GM19025 (cell line): ENCODE data around the gene SLC25A48.
"Not testable (repeated sequence)": the region's sequence is repeated elsewhere in the genome, so short reads cannot be mapped to it uniquely, and the experiment has no call there.

Experiments
- ATAC-seq: cut with Tn5 transposase; IDR thresholded peaks from one replicate; pipeline ENCODE4 v1.9.1; 2021; ENCODE audit warnings: mild to moderate bottlenecking, low read depth, moderate library complexity; ENCODE audit not compliant: unreplicated experiment

The SLC25A48 gene

DNA sequence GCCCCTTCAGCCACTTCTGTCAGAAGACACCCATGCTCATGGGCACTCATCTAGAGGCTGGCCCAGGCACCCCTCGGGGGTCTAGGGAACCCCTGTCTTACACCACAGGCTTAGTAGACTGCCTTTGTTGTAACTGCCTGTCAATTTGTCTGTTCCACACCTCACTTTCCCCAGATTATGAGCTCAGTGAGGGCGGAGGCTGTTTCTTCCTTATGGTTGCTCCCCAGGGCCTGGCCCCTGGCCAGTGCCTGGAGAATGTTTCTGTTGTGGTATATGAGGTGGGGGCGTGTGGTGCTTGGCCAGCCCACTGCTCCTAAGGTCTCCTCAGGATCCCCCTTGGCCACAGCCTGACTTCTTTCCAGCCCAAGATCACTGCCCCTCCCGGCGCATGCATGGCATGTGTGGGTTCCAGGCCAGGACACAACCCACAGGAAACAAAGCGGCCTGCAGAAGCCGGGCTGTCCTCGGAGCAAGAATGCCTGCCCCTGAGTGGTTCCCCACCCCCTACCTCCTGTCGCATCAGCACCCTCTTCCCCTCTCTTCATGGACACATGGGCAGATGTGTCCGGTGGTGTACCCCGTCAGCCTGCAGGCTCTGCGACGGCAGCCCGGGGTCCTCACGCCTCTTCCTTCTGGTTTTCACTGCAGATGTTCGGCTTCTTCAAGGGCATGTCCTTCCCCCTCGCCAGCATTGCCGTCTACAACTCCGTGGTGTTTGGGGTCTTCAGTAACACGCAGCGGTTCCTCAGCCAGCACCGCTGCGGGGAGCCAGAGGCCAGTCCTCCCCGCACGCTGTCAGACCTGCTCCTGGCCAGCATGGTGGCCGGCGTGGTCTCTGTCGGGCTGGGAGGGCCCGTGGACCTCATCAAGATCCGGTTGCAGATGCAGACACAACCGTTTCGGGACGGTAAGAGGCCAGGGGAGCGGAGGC is 17.7 kb downstream of the SLC25A48 start:
- no peak for ATAC-seq

DNA sequence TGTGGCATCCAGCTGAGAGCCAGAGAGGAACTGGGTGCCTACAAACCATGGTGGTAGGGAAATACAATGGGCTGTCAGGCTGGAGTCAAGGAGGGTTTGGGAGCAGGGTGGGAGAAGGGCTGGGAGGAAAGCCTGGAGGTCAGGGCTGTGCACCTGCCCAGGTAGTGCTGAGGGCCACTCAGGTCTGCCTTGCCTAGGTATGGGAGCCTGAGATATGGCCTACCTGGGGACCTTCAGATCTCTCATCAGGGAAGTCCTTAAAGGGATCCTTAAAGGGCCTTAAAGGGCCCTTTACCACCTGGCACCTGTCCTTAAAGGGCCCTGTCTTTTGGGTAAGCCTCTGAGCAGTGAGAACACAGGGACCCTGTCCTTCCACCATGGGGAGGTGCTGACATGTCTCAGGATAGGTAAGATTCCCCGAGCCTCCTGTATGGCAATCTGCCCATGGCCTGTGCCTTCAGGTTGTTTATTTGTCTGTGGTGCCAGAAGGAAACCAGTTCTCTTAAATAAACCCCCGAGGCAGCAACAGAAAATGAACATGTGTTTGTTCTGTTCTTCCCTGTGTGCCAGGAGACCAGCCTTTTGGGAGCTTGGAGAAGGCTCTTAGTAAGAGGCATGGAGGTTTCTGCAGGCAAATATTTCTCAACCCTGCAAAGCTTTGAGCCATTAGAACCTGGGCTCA is 23.3 kb downstream of the SLC25A48 start:
- ATAC-seq: no peak

DNA sequence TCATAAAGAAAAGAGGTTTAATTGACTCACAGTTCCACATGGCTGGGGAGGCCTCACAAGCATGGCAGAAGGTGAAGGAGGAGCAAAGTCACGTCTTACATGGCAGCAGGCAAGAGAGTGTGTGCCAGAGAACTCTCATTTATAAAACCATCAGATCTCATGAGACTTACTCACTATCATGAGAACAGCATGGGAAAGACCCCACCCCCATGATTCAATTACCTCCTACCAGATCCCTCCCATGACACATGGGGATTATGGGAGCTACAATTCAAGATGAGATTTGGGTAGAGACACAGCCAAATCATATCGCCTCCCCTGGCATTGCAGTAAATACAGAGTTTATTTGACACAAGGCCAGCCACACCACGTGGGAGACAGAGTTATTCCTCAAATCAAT is 24.7 kb downstream of the SLC25A48 start:
- ATAC-seq: not testable (repeated sequence)

DNA sequence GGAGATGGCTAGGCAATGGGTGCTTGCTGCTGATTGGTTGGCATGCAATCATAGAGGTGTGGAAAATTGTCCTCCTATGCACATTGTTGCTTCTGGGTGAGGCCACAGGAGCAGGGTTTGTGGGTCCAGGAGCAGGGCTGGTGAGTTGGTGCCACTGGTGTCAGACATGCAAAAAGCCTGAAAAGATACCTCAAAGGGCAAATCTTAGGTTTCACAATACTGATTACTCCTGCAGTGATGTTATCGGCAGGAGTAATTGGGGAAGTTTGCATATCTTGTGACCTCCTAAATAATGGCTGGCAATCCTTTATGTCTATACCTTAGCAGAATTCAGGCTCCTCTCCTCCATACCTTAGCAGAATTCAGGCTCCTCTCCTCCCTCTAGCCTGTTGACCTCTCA is 25.2 kb downstream of the SLC25A48 start:
- no peak for ATAC-seq

DNA sequence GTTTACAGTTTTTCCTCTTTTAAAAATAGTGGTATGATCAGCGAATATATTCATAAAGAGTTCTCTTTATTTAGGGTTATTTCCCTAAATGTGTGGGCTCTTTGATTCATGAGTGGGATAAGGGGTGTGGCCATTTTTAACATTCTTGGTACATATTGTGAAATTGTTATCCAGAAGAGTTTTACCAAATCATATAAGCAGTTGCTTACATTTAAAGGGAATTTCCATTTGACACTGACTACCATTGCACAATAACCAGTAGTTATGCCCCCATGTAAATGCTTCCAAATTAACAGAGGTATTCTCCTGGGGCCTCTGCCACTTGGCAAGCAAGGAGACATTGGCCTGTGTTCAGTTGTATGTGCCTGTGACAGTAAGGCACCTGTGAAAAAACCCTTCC is 27.2 kb downstream of the SLC25A48 start:
- no peak for ATAC-seq

DNA sequence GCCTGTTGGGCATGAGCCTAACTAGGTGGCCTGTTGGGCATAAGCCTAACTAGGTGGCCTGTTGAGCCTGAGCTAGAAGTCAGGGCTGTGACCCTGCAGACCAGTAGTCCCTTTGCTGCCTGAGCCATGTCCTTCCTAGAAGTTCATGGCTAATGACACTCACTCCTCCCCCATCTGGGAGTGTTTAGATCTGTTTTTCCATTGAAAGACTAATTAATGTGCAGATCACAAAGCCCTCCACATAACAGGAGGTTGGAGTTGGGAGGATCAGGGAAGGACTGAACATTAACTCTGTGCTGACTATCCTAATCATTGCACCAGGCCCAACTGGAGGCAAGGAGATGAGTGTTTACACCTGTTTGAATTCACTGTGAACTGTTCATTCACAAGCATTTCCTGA is 27.6 kb downstream of the SLC25A48 start:
- no peak for ATAC-seq

DNA sequence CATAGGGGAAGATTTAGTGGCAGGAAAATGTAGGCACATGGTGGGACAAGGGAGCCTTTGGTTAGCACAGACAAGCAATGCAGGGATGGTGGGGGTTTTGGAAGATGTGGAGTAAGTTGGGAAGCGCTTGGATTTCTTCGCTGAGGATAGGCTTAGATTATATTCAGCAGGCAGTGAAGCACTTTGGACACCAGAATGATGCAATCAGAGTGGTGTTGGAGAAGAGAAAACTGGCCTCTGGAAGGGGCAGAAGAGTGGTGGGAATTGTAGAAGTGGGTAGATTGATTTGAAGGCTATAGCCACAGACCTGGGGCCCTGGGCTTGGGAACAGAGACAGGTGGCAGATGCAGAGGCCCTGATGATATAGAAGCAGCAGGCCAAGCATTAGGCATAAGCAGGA is 28.3 kb downstream of the SLC25A48 start:
- ATAC-seq: no peak

DNA sequence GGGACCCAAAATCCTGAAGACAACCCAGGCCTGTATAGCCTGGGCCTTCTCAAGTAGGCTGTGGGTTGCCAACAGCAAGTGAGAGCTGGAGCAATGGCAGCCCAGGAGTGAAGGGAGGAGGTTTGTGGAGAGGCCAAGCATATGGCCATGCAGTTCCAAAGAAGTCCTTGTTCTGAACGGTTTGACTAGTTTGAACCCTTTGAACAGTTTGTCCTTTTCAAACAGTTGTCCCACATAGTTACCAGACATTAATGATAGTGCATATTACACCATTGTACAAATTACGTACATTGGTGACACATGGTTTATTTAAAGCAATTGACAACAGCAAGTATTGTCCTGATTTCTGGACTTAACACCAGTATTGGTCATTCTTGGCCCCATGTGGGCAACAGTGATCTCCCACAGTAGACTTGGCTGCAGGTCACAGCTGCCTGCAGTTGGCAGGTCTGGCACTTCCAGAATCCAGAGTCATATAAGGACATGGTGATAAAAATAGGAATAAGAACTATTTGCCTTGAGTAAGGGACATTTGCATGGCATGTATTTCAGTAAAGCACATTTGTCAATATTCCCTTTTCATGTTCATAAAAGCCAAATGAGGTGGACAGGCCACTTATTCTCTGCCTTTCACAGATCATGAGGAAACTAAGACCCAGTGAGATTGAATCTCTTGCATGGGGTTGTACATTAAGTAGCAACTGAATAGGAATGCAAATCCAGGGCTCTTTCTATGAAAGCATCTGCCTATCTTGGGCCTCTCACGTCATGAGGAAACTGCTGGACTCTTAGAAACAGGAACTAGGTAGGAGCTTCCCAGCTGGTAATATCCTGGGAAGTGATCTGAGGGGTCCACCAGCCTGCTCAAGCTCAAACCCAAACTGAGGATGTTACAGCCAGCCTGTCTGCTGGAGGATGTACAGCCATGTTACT is 30.3 kb downstream of the SLC25A48 start:
- no peak for ATAC-seq

DNA sequence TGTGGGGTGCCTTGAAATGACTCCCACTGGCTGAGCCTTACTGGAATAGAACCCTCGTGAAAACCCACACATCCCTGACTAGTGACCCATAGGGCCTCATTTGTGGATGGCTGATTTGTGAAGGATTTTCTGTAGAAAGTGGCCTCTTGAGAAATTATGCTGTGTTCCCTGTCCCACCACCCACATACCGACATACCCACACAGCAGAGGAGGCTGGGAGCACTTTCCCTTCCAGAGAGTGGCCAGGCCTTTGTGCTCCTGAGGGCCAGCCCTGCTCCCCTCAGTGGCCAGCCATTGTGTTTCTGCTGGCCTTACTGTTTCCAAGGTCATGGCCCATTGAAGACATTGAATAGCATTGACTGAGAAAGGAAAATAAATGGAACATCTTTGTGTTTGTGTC is 31.6 kb downstream of the SLC25A48 start:
- ATAC-seq: no peak

DNA sequence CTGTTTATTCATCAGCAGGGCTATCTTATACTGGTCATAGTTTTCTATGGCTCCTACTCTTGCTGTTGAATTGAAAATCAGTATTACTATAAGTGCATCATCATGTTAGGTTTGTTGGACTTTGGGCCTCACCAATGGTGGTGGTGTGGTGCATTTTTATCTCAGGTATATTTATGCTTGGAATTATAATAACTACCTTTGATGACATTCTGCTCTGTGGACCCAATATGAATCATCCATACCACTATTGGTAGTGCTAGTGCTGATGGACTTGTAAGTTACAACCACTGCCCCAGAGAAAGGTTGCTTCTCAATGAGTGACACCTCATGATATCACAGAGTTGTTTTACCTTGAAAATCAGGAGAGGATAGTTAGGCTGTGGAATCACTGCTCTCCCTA is 33.1 kb downstream of the SLC25A48 start:
- no peak for ATAC-seq

DNA sequence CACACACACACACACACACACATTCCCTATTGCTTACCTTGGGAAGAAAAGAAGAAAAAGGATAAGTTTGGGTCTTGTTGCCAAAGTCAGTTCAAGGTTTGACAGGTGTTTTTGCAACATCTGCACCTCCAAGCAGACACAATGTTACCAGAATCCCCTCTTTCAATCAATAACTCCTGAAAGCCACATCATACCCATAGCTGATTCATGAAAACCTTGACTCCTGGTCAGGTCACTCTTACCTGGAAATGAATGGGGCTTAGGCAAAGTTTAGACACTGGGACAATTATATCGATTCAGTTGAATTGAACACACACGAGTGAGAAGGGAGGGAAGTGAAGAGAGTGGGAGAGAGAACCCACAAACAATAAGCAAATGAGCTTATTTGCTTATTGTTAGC is 34.2 kb downstream of the SLC25A48 start:
- no peak for ATAC-seq

DNA sequence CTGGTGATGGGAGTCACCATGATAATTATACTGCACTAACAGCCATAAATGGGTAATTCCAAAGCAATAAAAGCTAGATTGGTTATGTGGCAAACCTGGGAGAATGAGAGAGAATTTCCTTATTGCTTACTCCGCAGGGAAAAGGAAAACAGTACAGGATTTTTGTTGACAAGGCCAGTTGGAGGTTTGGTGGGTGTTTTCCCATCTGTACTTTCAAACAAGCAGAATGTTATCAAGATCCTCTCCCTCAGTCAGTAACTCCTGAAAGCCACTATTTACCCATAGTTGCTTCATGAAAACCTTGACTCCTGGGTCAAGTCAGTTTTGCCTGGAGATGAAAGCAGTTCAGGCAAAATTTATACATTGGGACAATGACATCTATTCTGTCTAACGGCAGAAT is 34.8 kb downstream of the SLC25A48 start:
- ATAC-seq: no peak

DNA sequence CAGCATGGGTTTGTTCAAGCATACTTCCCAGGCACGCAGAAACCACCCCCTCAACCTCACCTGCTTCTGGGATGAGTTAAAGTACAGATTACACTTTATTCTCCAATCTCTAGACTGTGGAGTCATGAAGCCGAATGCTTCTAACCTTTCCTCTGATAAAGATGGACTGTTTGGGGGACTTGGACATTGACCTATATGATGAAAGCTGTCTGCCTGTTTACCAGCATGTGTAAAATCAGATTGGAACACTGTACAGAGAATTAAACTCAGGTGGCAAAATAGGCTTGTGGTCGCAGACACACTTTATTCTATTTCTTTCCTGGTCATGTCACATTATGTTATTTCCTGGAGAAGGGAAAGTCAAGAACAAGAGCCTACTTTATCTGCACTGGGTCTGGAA is 35.5 kb downstream of the SLC25A48 start:
- ATAC-seq: no peak

DNA sequence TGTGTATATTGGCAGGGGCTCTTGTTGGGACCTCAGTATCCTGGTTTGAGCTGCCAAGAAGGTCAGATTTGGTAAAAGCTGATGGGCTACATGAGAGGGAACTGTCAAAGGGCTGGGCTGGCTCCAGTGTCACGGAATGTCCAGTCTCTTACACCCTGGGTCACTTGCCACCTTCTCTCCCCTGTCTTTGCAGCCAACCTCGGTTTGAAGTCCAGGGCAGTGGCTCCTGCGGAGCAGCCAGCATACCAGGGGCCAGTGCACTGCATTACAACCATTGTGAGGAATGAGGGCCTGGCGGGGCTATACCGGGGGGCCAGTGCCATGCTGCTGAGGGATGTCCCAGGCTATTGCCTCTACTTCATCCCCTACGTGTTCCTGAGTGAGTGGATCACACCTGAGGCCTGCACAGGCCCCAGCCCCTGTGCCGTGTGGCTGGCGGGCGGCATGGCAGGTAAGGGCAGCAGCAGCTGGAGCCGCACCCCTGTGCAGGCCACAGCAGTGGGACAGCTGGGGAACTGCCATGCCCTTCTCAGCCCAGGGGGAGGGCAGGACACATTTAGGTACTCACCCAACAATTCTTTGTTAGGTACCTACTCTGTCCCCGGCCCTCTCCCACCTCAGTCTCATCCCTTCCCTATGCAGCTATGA is 36.9 kb downstream of the SLC25A48 start:
- ATAC-seq: no peak

DNA sequence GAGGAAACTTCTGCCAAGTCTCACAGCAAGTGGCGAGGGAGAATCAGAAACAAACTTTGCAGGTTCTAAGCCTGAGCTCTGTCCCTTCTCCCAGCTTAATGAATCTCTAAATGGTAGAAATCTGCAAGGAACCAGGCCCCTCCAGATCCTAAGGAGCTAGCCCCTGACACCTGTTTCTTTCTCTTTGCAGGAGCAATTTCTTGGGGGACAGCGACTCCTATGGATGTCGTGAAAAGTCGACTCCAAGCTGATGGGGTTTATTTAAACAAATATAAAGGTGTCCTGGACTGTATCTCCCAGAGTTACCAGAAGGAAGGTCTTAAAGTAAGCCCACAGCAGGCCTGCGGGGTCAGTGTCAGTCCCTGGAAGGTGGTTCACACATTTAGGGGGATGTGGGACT is 39.4 kb downstream of the SLC25A48 start:
- ATAC-seq: no peak

DNA sequence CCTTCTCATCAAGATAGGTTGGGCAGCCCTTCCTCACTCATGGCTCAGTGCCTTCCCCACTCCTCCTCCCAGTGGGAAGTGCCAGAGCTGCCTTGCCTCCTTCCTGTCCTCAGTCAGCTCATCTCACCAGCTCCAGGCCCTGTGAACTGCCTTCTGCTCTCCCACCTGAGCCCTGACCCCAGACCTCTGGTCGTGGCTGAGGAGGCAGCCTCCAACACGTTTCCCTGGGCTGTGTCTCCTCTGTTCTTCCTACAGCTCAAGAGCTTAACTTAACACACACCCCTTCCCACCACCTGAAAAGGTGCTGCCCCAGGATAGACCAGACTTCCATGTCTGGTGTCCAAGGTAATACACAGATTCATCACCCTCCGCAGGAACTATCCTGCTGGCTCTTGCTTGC is 40.0 kb downstream of the SLC25A48 start:
- ATAC-seq: no peak

DNA sequence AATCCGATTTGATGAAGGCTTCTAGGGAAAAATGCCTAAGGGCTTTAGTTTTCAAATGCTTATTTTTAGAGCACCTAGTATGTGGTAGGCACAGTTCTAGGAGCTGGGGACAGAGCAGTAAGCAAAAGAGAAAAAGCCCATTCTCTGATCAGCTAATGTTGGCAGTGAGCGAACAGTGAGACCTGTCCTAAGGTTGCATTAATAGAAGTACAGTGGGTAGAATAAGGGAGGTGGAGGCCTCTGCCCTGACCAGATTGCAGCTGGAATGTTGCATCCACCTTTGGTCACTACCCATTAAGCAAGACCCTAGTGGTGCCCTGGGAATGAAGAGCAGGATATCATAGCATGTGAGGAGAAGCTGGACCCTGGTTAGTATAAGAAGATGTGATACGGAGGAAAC is 41.1 kb downstream of the SLC25A48 start:
- no peak for ATAC-seq

DNA sequence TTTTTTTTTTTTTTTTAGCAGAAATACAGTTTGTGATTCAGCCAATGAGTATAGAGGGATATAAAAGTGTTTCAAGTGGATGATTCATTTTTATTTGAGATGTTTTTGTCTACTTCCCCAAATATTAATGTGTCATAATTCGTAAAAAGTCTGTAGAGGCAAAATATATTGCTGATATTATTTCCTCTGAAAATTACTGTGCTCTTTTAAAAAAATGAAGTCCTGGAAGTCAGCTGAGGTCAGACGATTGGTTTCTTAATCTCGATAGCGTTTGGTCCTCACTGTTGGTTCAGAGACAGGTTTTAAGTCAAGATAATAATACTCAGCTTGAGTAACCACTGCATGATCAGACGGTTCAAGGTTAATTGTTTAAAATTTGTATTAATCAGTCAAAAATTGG is 41.7 kb downstream of the SLC25A48 start:
- ATAC-seq: no peak

DNA sequence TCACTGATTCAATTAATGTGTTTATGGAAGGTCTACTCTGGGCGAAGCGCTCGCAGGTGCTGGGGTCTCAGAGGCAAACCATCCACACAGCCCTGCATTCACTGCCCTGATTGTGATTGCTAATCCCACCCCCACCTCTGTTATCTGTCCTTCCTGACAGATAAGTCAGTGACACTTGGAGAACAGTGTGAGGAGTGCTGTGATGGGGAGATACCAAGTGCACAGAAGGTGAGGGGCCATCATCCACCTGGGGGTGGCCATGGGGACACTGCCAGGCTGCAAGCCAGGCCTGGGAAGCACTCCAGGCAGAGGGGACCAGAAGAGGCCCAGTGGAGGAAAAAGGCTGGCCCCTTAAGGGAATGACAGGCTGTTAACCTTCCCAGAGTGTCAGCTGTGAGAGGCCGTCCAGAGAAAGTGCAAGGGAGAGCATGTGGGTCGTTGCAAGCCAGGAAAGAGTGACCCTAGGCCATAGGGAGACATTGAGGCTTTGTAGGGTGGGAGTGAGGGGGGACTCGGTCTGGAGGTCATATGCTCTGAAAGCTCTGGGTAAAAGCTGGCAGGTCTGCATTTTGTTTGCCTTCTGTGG is 43.2 kb downstream of the SLC25A48 start:
- ATAC-seq: no peak

DNA sequence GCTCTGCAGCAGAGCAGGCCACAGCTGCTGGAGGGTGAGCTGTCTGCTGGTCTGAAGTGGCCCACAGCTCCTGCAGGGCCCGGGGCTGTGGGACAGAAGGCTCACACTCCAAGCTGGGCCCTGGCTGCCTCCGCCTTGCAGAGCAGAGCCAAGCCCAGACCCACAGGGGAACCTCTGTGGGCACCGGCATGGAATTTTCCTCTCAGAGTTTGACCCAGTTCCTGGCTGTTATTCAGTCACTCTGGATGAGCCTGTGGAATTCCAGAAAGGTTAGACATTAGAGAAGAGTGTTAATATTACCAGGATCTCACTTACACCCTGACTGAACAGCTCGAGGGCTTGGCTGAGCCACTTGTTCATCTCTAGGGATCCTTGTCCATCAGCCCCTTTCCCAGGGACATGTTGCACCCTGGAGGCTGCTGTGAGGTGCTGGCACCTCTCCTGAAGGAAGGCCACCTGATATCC is 43.7 kb downstream of the SLC25A48 start:
- no peak for ATAC-seq
